HG02943 (cell line): ENCODE results near the gene KCNJ6.

ENCODE experiments used
- ATAC-seq: cut with Tn5 transposase; IDR thresholded peaks from one replicate; pipeline ENCODE4 v1.9.1; 2021; ENCODE audit warnings: mild to moderate bottlenecking, low read depth, moderate library complexity; ENCODE audit not compliant: unreplicated experiment

Gene KCNJ6

DNA sequence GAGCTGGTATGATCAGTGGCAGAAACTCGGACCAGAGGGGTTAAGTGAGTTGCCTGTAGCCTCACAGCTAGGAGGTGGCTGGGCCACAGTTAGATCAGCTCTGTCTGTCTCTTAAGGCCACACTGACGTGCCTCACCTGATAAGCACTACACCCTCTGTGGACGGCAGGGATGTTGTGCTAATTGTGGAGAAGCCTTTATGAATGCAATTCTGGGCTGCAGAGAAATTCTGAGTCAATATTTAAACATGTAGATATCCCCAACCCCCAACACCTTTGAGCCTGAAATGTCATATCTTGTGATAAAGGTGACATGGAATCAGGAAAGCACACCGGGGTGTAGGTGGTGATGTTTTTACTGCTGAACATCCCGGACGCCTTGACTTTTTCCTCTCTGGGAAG lies 88.3 kb downstream of the KCNJ6 start:
- ATAC-seq: no peak

- no peak for ATAC-seq
These were observed 94.3 kb downstream of the KCNJ6 start for GRCh38 chr21:37821786-37822450.

DNA sequence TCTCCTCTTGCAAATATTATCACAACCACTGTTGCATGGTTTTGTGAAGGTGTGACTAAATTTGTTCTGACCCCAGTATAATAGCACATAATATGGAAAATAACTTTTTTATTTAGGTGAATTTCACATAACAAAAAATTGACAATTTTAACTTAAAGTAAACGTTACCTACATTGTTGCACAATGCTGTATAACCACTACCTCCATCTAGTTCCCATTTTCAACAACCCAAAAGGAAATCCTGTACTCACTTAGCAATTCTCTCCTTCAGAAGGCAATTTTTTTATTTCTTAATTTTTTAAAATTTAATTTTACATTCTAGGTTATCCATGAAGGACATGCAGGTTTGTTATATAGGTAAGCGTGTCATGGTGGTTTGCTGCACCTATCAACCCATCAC lies 95.2 kb downstream of the KCNJ6 start:
- ATAC-seq: no peak

GRCh38 chr21:37819372-37819771 lies 96.9 kb downstream of the KCNJ6 start:
- no peak for ATAC-seq

DNA sequence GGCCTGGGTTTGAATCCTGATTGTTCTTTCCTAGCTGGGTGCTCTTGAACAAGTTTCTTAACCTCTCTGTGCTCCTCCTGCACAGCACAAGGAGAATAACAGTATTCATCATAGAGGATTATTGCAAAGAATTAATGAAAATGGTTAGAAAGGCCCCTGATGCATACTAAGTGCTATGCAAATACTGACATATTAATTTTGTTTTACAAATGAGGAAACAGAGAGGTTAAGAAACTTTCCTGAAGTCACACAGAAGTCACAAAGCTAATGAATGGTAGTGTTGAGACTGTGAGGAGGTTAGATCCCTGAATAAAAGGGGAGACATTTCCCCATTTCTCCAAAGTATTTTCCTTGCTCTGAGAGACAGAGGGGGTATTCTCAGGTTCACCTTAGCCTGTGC lies 99.0 kb downstream of the KCNJ6 start:
- no peak for ATAC-seq

GRCh38 chr21:37815893-37816292 lies 100.4 kb downstream of the KCNJ6 start:
- ATAC-seq: no peak

DNA sequence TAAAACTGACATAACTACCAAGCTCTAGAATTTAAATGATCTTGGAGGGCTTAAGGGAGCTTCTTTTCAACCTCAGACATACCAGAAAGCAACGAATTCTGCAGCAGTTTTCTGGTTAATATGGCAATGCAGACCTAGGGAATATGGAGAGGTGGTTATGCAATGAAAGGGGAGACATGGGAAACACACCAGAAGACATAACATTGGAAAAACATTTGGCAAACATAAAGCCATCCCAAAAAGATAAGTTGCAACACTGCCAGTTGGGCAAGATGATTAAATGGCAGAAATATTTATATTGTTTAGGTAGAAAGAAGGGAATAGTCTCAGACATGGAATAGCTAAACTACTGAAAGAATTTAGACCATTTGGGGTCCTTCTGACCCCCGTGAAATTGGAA lies 104.5 kb downstream of the KCNJ6 start:
- ATAC-seq: no peak

DNA sequence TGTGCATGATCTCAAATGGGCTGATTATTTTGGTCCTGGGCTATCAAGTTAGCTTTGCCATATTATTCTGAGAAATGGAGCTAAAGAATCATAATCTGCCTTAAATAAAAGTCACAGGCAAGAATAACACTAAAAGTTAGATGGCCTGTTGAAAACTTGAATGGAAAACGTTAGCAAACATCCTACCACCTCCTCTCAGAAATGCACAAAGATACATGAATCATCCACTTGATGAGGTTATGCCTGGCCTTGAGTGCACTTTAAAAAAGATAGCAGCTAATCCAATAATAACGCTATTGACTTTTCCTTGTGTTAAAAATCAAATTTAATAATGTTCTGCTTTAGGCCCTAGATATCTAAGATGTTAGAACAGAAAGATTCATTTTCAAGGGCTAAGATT lies 108.0 kb downstream of the KCNJ6 start:
- ATAC-seq: no peak

DNA sequence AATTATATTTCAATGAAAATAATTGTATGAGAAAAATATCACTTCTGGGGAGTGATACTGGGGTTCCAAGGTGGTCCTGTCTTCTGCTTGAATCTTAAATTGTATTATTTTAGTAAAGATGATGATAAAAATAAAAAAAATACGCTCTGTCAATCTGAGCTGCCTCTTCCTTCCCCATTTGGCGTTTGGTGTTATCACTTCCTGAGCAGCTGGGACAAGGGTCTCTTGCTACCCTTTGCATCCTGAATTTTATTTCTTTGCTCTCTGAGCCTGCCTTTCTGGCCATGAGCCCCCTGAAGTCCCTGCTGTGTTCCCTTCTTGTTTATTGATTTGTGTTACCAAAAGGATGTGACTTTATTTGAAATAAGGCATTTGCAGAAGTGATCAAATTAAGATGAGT lies 111.0 kb downstream of the KCNJ6 start:
- no peak for ATAC-seq

GRCh38 chr21:37804001-37804400 lies 112.3 kb downstream of the KCNJ6 start:
- ATAC-seq: no peak

DNA sequence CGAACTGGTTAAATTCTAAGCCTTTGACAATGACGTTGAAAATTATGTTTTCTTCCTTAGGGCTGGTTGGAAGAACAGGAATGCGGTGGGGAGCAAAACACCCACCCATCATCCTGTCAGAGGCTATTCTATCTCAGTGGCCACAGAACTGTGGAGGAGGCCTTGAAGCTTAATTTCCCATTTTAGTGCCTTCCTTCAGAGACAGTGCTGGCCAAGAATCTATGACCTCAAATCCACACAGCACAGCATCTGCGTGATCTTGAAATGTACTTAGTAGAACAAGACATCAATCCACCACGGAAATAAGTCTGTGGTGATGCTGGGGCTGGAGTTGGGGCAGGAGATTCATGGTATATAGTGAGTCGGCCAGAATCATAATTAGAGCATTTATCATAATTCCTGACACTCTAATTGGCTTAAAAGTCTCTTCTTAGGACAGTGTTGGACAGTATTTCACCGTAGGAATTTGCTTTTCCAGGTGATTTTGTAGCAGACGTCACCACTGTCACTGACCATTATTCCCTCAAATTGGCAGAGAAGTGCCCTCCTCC lies 113.1 kb downstream of the KCNJ6 start:
- ATAC-seq: no peak

GRCh38 chr21:37800456-37801061 lies 115.7 kb downstream of the KCNJ6 start:
- ATAC-seq: no peak

GRCh38 chr21:37800057-37800455 lies 116.2 kb downstream of the KCNJ6 start:
- no peak for ATAC-seq

DNA sequence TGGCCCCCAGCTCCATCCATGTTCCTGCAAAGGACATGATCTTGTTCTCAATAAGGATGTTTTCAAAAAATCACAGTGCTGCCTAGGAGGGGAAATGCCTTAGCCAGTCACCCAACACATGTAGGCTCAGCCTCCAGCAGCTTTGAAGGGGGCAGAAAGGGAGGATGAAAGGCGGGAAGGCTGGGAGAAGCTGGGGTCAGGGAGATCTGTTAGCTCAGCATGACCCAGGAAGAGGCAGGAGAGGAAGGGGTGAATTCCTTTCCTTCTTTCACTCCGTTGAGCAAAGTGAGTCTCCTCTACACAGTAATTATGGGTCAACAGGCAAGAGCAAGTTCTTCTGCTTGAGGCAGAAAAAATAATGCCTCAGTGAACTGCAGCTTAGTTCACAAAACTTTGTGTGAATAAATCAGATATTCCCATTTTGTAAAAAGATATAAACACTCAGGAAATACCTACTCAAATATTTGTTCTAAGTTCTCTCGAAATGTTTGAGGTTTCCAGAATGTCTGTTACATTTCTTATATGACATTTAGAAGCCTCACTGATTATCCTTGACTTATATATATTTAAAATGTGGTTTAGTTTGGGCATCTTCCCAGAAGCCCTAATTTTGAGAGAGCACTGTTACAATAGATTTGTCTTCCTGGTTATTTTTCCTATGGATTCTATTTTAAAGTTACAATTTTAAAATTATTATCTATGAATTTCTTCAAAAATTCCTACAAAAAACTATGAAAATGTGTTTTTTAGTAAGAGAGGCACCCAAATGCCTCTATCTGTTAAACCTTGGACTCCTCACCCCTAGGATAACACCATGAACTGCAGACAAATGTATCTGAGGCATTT lies 116.8 kb downstream of the KCNJ6 start:
- no peak for ATAC-seq

GRCh38 chr21:37797403-37797802 lies 118.9 kb downstream of the KCNJ6 start:
- no peak for ATAC-seq

DNA sequence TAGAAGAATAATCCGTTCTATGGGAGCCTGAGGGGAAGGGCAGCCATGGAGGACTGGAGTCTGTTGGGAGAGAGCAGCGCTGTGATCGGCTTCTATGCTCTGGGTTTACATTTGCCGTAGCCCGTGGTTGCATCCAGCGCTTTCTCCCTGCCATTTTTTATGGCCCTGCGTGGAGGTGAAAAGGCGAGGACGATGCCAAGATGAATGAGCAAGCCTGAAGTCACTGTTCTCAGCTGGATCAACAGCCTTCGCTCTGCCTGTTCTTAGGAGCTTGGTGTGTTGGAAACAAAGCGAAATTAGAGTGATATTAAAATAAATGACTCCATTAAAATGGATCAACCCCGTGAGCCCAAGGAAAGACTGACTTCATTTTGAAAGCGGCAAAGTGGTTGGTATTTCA lies 120.2 kb downstream of the KCNJ6 start:
- no peak for ATAC-seq

- ATAC-seq: no peak
These were observed 122.6 kb downstream of the KCNJ6 start for GRCh38 chr21:37793660-37794059.

DNA sequence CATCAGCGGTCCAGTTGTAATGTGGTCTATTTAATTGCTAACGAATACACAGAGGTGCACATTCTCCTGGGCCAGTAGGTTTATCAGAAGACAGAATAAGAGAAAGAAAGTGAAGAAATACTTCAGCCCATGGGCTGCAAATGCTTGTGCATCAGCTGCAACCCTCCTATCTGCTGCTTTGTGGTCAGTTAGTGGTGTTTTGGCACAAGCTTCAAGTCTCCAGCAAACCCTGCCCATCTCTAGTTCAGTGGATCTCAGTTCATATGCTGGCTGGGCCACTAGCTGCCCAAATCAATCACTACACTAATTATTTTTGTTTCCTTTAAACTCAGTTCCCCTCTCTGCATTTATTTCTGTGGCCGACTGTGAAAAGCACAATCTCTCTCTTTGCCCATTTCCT lies 124.2 kb downstream of the KCNJ6 start:
- ATAC-seq: no peak

- no peak for ATAC-seq
These were observed 125.4 kb downstream of the KCNJ6 start for GRCh38 chr21:37790905-37791304.

GRCh38 chr21:37788503-37788902 lies 127.8 kb downstream of the KCNJ6 start:
- ATAC-seq: no peak

- ATAC-seq: no peak
These were observed 128.8 kb downstream of the KCNJ6 start for GRCh38 chr21:37787456-37787855.
